AML-193 (cell line): ENCODE data around the gene ATF7IP2.
"Not testable (repeated sequence)": the region's sequence is repeated elsewhere in the genome, so short reads cannot be mapped to it uniquely, and the experiment has no call there.

ENCODE experiments used
- DNase-seq, 2 experiments: peaks; one replicate each; lab custom pipeline; 2025; lab: John Stamatoyannopoulos, UW

ATF7IP2 gene

DNA sequence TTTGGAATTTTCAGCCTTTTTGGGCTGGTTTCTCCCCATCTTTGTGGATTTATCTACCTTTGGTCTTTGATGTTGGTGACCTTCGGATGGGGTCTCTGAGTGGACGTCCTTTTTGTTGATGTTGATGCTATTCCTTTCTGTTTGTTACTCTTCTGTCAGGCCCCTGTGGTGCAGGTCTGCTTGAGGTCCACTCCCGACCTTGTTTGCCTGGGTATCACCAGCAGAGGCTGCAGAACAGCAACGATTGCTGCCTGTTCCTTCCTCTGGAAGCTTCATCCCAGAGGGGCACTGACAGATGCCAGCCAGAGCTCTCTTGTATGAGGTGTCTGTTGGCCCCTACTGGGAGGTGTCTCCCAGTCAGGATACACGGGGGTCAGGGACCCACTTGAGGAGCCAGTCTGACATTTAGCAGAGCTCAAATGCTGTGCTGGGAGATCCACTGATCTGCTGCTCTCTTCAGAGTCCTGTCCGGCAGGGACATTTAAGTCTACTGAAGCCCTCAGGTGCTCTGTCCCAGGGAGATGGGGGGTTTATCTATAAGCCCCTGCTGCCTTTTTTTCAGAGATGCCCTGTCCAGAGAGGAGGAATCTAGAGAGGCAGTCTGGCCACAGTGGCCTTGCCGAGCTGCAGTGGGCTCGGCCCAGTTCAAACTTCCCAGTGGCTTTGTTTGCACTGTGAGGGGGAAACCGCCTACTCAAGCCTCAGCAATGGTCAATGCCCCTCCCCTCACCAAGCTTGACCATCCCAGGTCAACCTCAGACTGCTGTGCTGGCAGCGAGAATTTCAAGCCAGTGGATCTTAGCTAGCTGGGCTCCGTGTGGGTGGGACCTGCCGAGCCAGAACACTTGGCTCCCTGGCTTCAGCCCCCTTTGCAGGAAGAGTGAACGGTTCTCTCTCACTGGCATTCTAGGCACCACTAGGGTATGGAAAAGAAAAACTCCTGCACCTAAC is 66.6 kb downstream of the ATF7IP2 start:
- not testable (repeated sequence) for DNase-seq

GRCh38 chr16:10453159-10453510 is 67.3 kb downstream of the ATF7IP2 start:
- no peak for DNase-seq

DNA sequence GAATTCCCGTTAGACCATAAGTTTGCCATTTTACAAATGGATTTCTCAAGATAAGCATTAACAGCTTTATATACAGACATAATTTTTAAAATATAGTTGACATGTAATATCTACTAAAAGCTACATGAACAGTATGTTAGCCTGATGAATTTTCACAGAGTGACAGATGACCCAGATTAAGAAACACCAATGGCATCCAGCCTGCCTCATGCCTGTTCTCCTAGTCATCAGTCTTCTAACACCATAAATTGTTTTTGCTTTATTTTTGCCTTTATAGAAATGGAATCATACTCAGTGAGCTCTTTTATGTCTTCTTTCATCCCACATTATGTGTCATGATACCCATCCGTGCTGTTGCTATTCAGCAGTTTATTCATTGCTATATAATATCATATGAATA is 80.0 kb downstream of the ATF7IP2 start:
- no peak for DNase-seq

DNA sequence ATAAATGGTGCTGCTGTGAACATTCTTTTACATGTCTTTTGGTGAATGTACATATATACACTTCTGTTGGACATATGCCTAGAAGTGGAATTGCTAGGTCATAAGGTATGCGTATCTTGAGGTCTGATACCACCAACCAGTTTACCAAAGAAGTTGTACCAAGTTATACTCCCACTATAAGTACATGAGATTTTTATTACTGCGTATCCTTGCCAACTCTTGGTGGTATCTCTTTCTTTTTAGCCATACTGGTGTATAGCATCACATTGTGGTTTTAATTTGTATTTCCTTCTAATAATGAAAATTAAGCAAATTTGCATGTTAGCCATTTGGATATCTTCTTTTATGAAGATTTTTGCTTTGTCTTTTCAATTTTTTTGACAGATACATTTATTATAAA is 80.5 kb downstream of the ATF7IP2 start:
- no peak for DNase-seq

GRCh38 chr16:10466861-10467260 is 81.0 kb downstream of the ATF7IP2 start:
- DNase-seq: no peak

DNA sequence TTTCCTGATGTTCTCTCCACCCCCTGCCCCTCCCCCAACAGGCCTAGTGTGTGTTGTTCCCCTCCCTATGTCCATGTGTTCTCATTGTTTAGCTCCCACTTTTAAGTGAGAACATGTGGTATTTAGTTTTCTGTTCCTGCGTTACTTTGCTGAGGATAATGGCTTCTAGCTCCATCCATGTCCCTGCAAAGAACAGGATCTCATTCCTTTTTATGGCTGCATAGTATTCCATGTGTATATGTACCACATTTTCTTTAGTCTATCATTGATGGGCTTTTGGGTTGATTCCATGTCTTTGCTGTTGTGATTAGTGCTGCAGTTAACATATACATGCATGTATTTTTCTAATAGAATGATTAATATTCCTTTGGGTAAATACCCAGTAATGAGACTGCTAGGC is 90.8 kb downstream of the ATF7IP2 start:
- DNase-seq: not testable (repeated sequence)

DNA sequence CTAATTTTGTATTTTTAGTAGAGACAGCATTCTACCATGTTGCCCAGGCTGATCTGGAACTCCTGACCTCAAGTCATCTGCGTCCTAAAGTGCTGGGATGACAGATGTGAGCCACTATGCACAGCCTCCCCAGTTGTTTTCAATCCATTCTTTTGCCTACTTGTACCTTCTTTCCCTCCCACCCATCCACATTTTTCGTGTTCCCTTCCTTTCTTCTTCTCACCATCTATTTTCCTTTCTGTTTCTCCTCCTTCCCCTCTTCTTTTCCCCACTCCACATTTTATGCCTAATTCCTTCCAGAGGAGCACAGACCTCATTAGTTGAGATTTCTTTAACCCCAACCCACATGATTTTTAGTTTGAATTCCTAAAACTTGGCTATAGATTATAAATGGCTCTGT is 94.3 kb downstream of the ATF7IP2 start:
- no peak for DNase-seq

- no peak for DNase-seq
Measured at GRCh38 chr16:10485159-10485558, 99.3 kb downstream of the ATF7IP2 start.

GRCh38 chr16:10485698-10486382 is 100.0 kb downstream of the ATF7IP2 start:
- no peak for DNase-seq

- DNase-seq: no peak
Measured at GRCh38 chr16:10490141-10490540, 104.3 kb downstream of the ATF7IP2 start.

DNA sequence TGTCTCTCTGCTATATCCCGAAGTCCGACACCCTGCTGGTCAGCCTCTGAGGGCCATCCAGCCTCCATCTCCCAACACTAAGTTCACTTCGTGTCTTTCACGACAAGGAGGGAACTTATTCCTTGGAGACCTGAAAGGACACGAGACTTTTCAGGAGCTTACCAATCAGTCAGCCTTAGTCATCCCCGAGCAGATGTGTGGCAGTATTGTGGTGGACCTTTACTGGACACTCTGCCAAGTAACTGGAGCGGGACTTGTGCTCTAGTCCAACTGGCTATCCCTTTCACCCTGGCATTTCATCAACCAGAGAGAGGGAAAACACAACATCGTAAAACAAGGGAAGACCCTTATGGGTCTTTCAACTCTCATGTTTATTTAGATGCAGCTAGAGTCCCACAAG is 107.4 kb downstream of the ATF7IP2 start:
- no peak for DNase-seq

DNA sequence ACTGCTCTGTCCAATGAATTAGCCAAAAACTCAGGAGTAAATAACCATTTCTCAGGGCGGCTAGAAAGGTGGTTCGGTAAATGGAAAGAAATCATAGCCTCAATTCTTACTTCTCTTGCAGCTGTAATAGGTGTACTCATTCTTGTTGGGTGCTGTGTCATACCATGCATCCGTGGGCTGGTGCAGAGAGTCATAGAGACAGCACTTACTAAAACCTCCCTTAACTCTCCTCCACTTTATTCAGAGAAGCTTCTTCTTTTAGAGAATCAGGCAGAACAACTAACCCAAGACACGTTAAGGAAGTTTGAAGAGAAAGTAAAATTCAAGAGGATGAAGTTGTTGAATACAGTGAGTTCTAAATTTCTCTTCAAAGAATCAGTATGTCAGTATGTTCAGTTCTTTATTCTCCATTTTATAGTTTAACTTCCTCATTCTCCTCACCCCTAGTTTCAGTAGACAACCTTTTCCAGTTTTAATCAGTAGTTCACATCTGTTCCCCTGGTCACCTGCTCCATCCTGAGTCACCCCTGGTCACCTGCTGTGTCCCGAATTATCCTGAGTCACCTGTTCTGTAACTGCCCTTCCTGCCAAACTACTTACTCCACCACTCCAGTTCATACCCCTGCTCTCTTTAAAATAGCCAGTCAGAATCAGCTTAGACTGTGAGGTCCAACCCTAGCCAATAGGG is 108.6 kb downstream of the ATF7IP2 start:
- DNase-seq: no peak

DNA sequence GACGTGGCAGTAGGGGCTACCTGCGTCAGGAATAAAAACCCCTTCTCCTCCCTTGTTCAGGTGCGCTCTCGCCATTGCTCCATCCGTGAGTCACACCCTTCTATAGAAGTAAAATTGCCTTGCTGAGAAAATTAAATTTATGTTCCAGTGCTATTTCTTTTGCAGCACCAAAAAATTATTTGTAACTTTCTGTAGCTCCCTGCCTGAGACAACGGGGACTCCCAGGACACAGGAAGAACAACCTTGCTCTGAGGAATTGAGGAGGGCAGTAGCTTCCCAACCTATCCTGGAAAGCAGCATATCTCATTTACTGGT is 109.1 kb downstream of the ATF7IP2 start:
- DNase-seq: no peak

- DNase-seq: no peak
Measured at GRCh38 chr16:10497132-10498101, 111.6 kb downstream of the ATF7IP2 start.

DNA sequence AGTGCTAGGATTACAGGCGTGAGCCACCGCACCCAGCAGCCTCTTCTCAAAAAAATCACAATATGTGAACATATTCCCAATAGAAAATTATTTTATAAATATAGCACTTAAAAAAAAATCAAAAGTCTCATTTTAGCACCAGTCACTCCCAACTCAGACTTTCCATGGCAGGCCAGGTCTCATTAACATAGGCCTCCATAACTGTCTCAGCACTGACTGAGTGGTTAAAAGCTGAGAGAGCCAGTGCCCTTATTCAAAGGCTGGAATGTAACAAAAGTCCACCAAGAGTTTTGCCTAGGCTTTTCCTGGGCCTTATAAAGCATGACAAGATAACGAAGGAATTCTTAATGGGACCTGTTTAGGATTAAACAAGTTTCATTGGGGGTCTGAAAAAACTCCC is 114.7 kb downstream of the ATF7IP2 start:
- DNase-seq: no peak

- no peak for DNase-seq
Measured at GRCh38 chr16:10501016-10501607, 115.3 kb downstream of the ATF7IP2 start.

- DNase-seq: no peak
Measured at GRCh38 chr16:10502776-10503175, 116.9 kb downstream of the ATF7IP2 start.

DNA sequence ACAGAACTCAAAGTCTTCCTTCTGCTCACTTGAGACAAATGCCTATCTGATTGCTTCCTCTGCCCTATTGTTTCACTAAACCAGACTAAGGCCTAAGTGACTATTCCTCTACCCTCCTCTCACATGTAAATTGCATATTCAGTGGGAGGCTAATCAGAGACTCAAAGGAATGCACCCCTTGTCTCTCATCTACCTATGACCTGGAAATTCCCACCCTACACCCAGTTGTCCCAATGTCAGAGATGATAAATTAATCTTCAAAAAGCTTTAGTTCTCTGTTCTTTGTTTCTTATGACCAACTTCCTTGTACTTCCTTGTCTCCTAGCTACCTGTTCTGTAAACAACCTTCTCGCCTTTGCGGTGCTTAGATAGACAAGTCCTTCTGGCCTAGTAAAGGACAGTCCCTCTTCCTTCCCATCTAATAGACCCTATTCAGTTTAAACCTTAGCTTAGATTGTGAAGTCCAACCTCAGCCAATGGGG is 118.6 kb downstream of the ATF7IP2 start:
- no peak for DNase-seq

DNA sequence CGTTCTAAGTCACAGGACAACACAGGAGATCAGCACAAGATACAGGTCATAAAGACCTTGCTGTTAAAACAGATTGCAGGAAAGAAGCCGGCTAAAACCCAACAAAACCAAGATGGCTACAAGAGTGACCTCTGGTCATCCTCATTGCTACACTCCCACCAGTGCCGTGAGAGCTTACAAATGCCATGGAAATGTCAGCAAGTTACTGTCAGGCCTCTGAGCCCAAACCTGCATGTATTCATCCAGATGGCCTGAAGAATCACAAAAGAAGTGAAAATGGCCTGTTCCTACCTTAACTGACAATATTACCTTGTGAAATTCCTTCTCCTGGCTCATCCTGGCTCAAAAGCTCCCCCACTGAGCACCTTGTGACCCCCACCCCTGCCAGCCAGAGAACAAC is 119.4 kb downstream of the ATF7IP2 start:
- not testable (repeated sequence) for DNase-seq

GRCh38 chr16:10509534-10510025 is 123.7 kb downstream of the ATF7IP2 start:
- DNase-seq: peak; percentile 53 to 56

DNA sequence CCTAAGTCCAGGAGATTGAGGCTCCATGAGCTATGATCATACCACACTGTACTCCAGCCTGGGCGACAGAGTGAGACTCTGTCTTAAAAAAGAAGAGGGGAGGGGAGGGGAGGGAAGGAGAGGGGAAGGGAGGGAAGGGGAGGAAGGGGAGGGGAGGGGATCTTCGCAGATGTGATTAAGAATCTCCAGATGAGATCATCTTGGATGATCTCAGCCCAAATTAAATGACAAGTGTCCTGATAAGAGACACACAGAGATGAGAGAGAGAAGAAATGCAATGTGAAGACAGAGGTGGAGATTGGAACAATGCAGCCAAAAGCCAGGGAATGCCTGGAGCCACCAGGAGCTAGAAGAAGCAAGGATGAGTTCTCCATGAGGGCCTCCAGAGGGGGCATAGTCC is 124.4 kb downstream of the ATF7IP2 start:
- no peak for DNase-seq
